Transverse colon (tissue), 4 donors: ENCODE measurements around the gene RAB3GAP2. TPM values are rescaled to one million over a fixed set of nuclear protein-coding genes. Genes with fewer than 3 reads are reported as not detected.

Experiments
- DNase-seq: peaks from one replicate; pipeline ENCODE4 v3.0.0-alpha.2; 2019
- H3K27ac ChIP-seq, 4 donors: fragments of 200-600 bp; sonication (generic); 2 replicates each; pipeline ENCODE4 v1.5.1; 2016 to 2018; ENCODE audit warnings: inconsistent platforms in 4 of 4
- H3K27me3 ChIP-seq: fragments of 200-600 bp; sonication (generic); 2 replicates; pipeline ENCODE4 v1.5.1; 2017; ENCODE audit warnings: inconsistent platforms
- H3K36me3 ChIP-seq, 4 donors: fragments of 200-600 bp; sonication (generic); 2 replicates each; pipeline ENCODE4 v1.5.1; 2017 to 2019; ENCODE audit warnings: inconsistent platforms in 4 of 4
- H3K4me1 ChIP-seq, 4 donors: fragments of 200-600 bp; sonication (generic); 2 replicates each; pipeline ENCODE4 v1.5.1; 2017 to 2020; ENCODE audit warnings: inconsistent platforms in 4 of 4
- H3K4me3 ChIP-seq, 4 donors: fragments of 200-600 bp; sonication (generic); 1 replicate in 1 of 4; 2 replicates in 3 of 4; pipeline versions ENCODE4 v1.5.1 to v1.6.1; 2017 to 2019; ENCODE audit warnings: inconsistent platforms in 4 of 4
- H3K9me3 ChIP-seq, 2 donors: fragments of 200-600 bp; sonication (generic); 2 replicates each; pipeline ENCODE4 v1.5.1; 2017 to 2019; ENCODE audit warnings: inconsistent platforms in 2 of 2
- EP300 ChIP-seq: sonication (generic); formaldehyde crosslinking; IDR thresholded peaks from one replicate; pipeline ENCODE4 v1.6.1; 2017; ENCODE audit warnings: antibody characterized with exemption, low read depth
- POLR2A ChIP-seq: fragments of 450-650 bp; IDR thresholded peaks from one replicate; pipeline ENCODE4 v1.6.1; 2016; ENCODE audit warnings: antibody characterized with exemption, mild to moderate bottlenecking, moderate library complexity
- POLR2AphosphoS5 ChIP-seq, 3 donors: sonication (generic); formaldehyde crosslinking; IDR thresholded peaks; one replicate each; pipeline ENCODE4 v1.6.1; 2016; ENCODE audit warnings: antibody characterized with exemption in 3 of 3
- WGBS, 2 donors: methylation state at CpG; one replicate each; pipeline ENCODE4 v1.1.5; 2018; ENCODE audit warnings: low coverage in 1 of 2; 5-methylcytosine and 5-hydroxymethylcytosine counted together
- in situ Hi-C, 4 donors: fragments of 200-750 bp; cut with MboI; loops; one replicate each; pipeline versions ENCODE4 v1.15.0 to v1.15.1; 2017; ENCODE audit warnings: low sequenced_read_pairs in 3 of 4, low pct_ligation_motif_present in 1 of 4, low pct_unique_long_range_greater_than_20kb in 1 of 4
- intact Hi-C: fragments of 100-400 bp; cut with DNase I; formaldehyde crosslinking; loops from one replicate; pipeline ENCODE4 v1.15.1; 2023; ENCODE audit warnings: low total_unique reads
- total RNA-seq, 4 donors: library from RNA; depleted of rRNA; stranded (reverse); fragments of >200 nt; gene quantifications; one replicate each; pipeline ENCODE4 v1.1.0, GENCODE V29; 2016
- TF ChIP-seq, protein P1 (sequence below), 5 experiments: fragments of 200-600 bp in 3 of 5; fragments of 450-650 bp in 2 of 5; sonication (generic) in 3 of 5; IDR thresholded peaks; 1 replicate in 2 of 5; 2 replicates in 3 of 5; pipeline ENCODE4 v1.5.1; 2016 to 2017; ENCODE audit warnings: antibody characterized with exemption in 5 of 5, inconsistent platforms in 3 of 5, mild to moderate bottlenecking in 2 of 5, moderate library complexity in 1 of 5

The RAB3GAP2 gene
- total RNA-seq, 4 donors from 2014 or later, result 17.6 to 28.1 (median 23.9) TPM

GRCh38 chr1:220301630-220302029, 29.4 kb upstream of the RAB3GAP2 start:
- no peak overlapping the region for H3K27ac ChIP-seq
- H3K9me3 ChIP-seq, result no peaks in the 10 kb centered on the region
- in situ Hi-C loops (no loop called here), intact Hi-C loops (no loop called here)
- H3K4me3 ChIP-seq, result no peak overlapping the region
- no peak for DNase-seq
- WGBS, 2 donors, result 41% methylated on average over 2 of the region's 2 CpGs; no CpG with 5 or more reads in 1 of the 2 donors
- TF ChIP-seq, protein P1, sequence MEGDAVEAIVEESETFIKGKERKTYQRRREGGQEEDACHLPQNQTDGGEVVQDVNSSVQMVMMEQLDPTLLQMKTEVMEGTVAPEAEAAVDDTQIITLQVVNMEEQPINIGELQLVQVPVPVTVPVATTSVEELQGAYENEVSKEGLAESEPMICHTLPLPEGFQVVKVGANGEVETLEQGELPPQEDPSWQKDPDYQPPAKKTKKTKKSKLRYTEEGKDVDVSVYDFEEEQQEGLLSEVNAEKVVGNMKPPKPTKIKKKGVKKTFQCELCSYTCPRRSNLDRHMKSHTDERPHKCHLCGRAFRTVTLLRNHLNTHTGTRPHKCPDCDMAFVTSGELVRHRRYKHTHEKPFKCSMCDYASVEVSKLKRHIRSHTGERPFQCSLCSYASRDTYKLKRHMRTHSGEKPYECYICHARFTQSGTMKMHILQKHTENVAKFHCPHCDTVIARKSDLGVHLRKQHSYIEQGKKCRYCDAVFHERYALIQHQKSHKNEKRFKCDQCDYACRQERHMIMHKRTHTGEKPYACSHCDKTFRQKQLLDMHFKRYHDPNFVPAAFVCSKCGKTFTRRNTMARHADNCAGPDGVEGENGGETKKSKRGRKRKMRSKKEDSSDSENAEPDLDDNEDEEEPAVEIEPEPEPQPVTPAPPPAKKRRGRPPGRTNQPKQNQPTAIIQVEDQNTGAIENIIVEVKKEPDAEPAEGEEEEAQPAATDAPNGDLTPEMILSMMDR (IDR thresholded peaks at IDR 0.05), result no peak
- no peaks in the 10 kb centered on the region for H3K36me3 ChIP-seq
- peaks cover 0 to 7% (median 0%) of the 10 kb centered on the region in 4 donors for H3K4me1 ChIP-seq
- no peaks in the 10 kb centered on the region for H3K27me3 ChIP-seq

- no peak overlapping the region for H3K4me3 ChIP-seq
- no peaks in the 10 kb centered on the region for H3K36me3 ChIP-seq
- in situ Hi-C loops, result no loop called here
- 50 to 69% methylated on average over 3 to 7 of the region's 7 CpGs for WGBS, 2 donors
- DNase-seq, result peak; percentile 47
- peak overlapping the region in 3 of 4 donors; percentile 51 to 60 (median 58) for H3K27ac ChIP-seq
- intact Hi-C loops, result no loop called here
- TF ChIP-seq POLR2AphosphoS5 (IDR thresholded peaks at IDR 0.05) (peak in 2 of 3 donors; percentile 43 to 59), POLR2A (no peak)
- no peaks in the 10 kb centered on the region for H3K9me3 ChIP-seq
- peaks cover 0 to 7% (median 0%) of the 10 kb centered on the region in 4 donors for H3K4me1 ChIP-seq
- H3K27me3 ChIP-seq, result no peaks in the 10 kb centered on the region
These were observed 28.3 kb upstream of the RAB3GAP2 start for GRCh38 chr1:220300442-220301121.

DNA sequence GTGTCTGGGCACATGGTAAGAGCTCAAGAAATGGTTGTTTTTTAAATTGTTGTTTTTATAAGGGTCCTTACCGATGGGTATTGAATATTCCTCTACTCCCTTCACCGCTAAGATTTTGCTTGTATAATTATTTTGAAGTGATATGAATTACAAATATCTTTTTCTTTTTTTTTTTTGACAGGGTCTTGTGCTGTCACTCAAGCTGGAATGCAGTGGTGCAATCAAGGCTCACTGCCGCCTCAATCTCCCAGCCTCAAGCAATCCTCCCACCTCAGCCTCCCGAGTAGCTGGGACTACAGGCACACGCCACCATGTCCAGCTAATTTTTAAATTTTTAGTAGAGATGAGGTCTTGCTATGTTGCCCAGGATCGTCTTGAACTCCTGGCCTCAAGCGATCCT, 27.1 kb upstream of the RAB3GAP2 start:
- in situ Hi-C loops, result loop anchor here in 2 of 4 donors (25.0 kb wide), 1 partner anchor 488 kb away; the partner anchor contains the start of gene MTARC1 (in 2 of the 2)

GRCh38 chr1:220298470-220299205, 26.4 kb upstream of the RAB3GAP2 start:
- no peak for TF ChIP-seq POLR2A
- TF ChIP-seq, protein P1 (IDR thresholded peaks at IDR 0.05), result no peak
- TF ChIP-seq EP300, result no peak
- no peak for TF ChIP-seq POLR2AphosphoS5 (IDR thresholded peaks at IDR 0.05)
- Histone ChIP-seq H3K4me1 (peaks cover 0 to 7% (median 0%) of the 10 kb centered on the region in 4 donors), H3K27me3 (no peaks in the 10 kb centered on the region), H3K36me3 (no peaks in the 10 kb centered on the region), H3K4me3 (no peak overlapping the region), H3K27ac (no peak overlapping the region), H3K9me3 (no peaks in the 10 kb centered on the region)
- DNase-seq, result no peak
- in situ Hi-C loops, result loop anchor here in 2 of 4 donors (25.0 kb wide), 1 partner anchor 489 kb away; the partner anchor contains the start of gene MTARC1 (in 2 of the 2)
- 84 to 92% methylated on average over 5 to 9 of the region's 9 CpGs for WGBS, 2 donors
- intact Hi-C loops, result no loop called here

More for the DNA sequence above, 27.1 kb upstream of the RAB3GAP2 start:
- Histone ChIP-seq H3K36me3 (no peaks in the 10 kb centered on the region), H3K27ac (no peak overlapping the region), H3K4me1 (peaks cover 0 to 7% (median 0%) of the 10 kb centered on the region in 4 donors), H3K9me3 (no peaks in the 10 kb centered on the region), H3K4me3 (no peak overlapping the region), H3K27me3 (no peaks in the 10 kb centered on the region)
- intact Hi-C loops, result no loop called here
- WGBS, 2 donors, result 96 to 97% methylated on average over 7 of the region's 7 CpGs
- DNase-seq, result no peak
- TF ChIP-seq EP300 (no peak), POLR2AphosphoS5 (IDR thresholded peaks at IDR 0.05) (no peak), POLR2A (no peak)
- TF ChIP-seq, protein P1 (IDR thresholded peaks at IDR 0.05), result no peak
